GM12873 (cell line): Measurements from ENCODE around the gene AURKAIP1.

ENCODE experiments used
- CTCF ChIP-seq: IDR thresholded peaks from 2 replicates; pipeline ENCODE4 v1.5.1; 2012; ENCODE audit warnings: low read depth, mild to moderate bottlenecking, moderate library complexity, low read length, control low read depth; ENCODE audit not compliant: insufficient read depth; ENCODE audit errors: missing control alignments

The AURKAIP1 gene

GRCh38 chr1:1393428-1393827 lies 18.4 kb upstream of the AURKAIP1 start:
- TF ChIP-seq CTCF: no peak

GRCh38 chr1:1393014-1393413 lies 18.0 kb upstream of the AURKAIP1 start:
- no peak for TF ChIP-seq CTCF

GRCh38 chr1:1391225-1391624 lies 16.2 kb upstream of the AURKAIP1 start:
- TF ChIP-seq CTCF: no peak

- no peak for TF ChIP-seq CTCF
These were observed 15.7 kb upstream of the AURKAIP1 start for GRCh38 chr1:1390675-1391074.

GRCh38 chr1:1388078-1388472 lies 13.1 kb upstream of the AURKAIP1 start:
- TF ChIP-seq CTCF: no peak

- TF ChIP-seq CTCF: no peak
These were observed 12.4 kb upstream of the AURKAIP1 start for GRCh38 chr1:1387098-1388077.

- TF ChIP-seq CTCF: no peak
These were observed 10.9 kb upstream of the AURKAIP1 start for GRCh38 chr1:1385931-1386330.
